Type B pancreatic cell (in vitro differentiated cells): ENCODE results near the gene REC114. TPM values are rescaled to one million over a fixed set of nuclear protein-coding genes. Genes with fewer than 3 reads are reported as not detected.

Experiments
- DNase-seq: peaks from one replicate; pipeline ENCODE4 v3.0.0; 2021; ENCODE audit warnings: mixed read lengths; ENCODE audit not compliant: unreplicated experiment; ENCODE audit errors: extremely low spot score
- H3K27ac Mint-ChIP-seq: 2 replicates; pipeline ENCODE4 v1.8.0; 2021; ENCODE audit warnings: mild to moderate bottlenecking, mixed read lengths
- H3K27me3 Mint-ChIP-seq: 2 replicates; pipeline ENCODE4 v1.8.0; 2021; ENCODE audit warnings: mixed read lengths
- H3K36me3 Mint-ChIP-seq: 2 replicates; pipeline ENCODE4 v1.8.0; 2021; ENCODE audit warnings: mixed read lengths
- H3K4me1 Mint-ChIP-seq: one replicate; pipeline ENCODE4 v1.8.0; 2021; ENCODE audit warnings: mixed read lengths; ENCODE audit not compliant: unreplicated experiment
- H3K4me3 Mint-ChIP-seq: 2 replicates; pipeline ENCODE4 v1.8.0; 2021; ENCODE audit warnings: mild to moderate bottlenecking, mixed read lengths
- H3K9me3 Mint-ChIP-seq: 2 replicates; pipeline ENCODE4 v1.8.0; 2021; ENCODE audit warnings: mixed read lengths
- long read RNA-seq: library from polyadenylated mRNA; unstranded; transcript quantifications from one replicate; pipeline ENCODE4 v2.0.0, GENCODE V29; 2020
- total RNA-seq: library from RNA; stranded (reverse); gene quantifications from 2 replicates; pipeline ENCODE4 v1.2.1, GENCODE V29; 2021; ENCODE audit warnings: low replicate concordance
- TF ChIP-seq, protein P1 (sequence below): fragments of 200-600 bp; sonication (generic); conservative IDR thresholded peaks from 2 replicates; pipeline ENCODE4 v1.5.0; 2021; ENCODE audit warnings: antibody characterized with exemption, mild to moderate bottlenecking

Gene REC114, protein sequence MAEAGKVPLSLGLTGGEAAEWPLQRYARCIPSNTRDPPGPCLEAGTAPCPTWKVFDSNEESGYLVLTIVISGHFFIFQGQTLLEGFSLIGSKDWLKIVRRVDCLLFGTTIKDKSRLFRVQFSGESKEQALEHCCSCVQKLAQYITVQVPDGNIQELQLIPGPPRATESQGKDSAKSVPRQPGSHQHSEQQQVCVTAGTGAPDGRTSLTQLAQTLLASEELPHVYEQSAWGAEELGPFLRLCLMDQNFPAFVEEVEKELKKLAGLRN
- not detected in 2 replicates for total RNA-seq
- long read RNA-seq: 0 reads

GRCh38 chr15:73442968-73443367, at the start of gene REC114:
Gene REC114, plus strand, starts transcription at chr15:73443164. Its CDS starts 22 bp downstream, at chr15:73443186.
- H3K36me3 Mint-ChIP-seq: no peaks in the 10 kb centered on the region
- H3K4me1 Mint-ChIP-seq: no peaks in the 10 kb centered on the region
- H3K27me3 Mint-ChIP-seq: peaks cover 24% of the 10 kb centered on the region
- TF ChIP-seq, protein P1, sequence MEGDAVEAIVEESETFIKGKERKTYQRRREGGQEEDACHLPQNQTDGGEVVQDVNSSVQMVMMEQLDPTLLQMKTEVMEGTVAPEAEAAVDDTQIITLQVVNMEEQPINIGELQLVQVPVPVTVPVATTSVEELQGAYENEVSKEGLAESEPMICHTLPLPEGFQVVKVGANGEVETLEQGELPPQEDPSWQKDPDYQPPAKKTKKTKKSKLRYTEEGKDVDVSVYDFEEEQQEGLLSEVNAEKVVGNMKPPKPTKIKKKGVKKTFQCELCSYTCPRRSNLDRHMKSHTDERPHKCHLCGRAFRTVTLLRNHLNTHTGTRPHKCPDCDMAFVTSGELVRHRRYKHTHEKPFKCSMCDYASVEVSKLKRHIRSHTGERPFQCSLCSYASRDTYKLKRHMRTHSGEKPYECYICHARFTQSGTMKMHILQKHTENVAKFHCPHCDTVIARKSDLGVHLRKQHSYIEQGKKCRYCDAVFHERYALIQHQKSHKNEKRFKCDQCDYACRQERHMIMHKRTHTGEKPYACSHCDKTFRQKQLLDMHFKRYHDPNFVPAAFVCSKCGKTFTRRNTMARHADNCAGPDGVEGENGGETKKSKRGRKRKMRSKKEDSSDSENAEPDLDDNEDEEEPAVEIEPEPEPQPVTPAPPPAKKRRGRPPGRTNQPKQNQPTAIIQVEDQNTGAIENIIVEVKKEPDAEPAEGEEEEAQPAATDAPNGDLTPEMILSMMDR: no peak
- H3K9me3 Mint-ChIP-seq: peaks cover 4% of the 10 kb centered on the region
- H3K4me3 Mint-ChIP-seq: no peak within 1 kb of the TSS
- DNase-seq: no peak
- H3K27ac Mint-ChIP-seq: no peak within 1 kb of the TSS

DNA sequence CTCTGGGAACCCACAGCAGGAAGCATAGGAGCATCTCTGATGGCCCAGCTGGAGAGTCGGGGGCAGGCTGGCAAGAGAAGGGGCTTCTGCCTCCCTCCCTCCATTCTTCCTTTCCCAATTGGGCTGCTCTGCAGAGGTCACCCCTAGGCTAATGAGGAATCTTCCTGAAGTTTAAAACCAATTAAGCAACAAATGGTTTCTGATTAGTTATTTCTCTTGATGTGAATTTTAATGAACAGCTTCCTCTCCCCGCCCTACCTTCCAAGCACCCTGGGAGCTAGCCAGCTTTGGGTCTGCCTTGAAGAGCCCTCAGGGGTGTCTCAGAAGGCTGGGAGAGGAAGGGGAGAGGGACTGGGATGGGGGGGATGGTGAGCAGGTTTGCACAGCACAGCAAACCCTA, 49.6 kb upstream of the REC114 start:
- H3K27me3 Mint-ChIP-seq: peaks cover 38% of the 10 kb centered on the region

DNA sequence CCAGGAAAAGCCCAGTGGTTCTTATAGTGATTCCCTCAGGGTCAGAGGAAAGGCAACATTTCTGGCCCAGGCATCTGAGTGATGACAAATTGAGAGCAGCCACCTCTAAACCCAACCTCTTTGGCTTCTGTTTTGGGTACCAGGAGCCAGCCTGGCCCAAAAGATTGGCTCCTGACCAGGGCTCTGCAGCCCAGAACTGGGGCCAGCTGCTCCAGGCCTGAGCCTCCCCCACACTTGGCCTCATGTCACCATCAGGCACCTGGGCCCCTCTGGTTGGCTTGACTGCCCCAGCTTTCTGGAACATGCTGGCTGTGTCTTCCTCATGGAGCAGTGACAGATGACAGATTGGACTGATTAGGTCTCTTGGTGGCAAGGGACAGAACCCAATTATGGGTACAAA, 48.2 kb upstream of the REC114 start:
- no peak overlapping the region for H3K27ac Mint-ChIP-seq
- no peaks in the 10 kb centered on the region for H3K36me3 Mint-ChIP-seq
- no peak for DNase-seq
- peaks cover 35% of the 10 kb centered on the region for H3K27me3 Mint-ChIP-seq
- H3K4me1 Mint-ChIP-seq: no peaks in the 10 kb centered on the region
- TF ChIP-seq, protein P1: no peak
- H3K4me3 Mint-ChIP-seq: no peak overlapping the region
- H3K9me3 Mint-ChIP-seq: no peaks in the 10 kb centered on the region

More for the DNA sequence above, 49.6 kb upstream of the REC114 start:
- Mint-ChIP-seq H3K36me3 (no peaks in the 10 kb centered on the region), H3K9me3 (peaks cover 3% of the 10 kb centered on the region), H3K27ac (no peak overlapping the region), H3K4me3 (no peak overlapping the region), H3K4me1 (no peaks in the 10 kb centered on the region)
- TF ChIP-seq, protein P1: no peak
- DNase-seq: no peak

DNA sequence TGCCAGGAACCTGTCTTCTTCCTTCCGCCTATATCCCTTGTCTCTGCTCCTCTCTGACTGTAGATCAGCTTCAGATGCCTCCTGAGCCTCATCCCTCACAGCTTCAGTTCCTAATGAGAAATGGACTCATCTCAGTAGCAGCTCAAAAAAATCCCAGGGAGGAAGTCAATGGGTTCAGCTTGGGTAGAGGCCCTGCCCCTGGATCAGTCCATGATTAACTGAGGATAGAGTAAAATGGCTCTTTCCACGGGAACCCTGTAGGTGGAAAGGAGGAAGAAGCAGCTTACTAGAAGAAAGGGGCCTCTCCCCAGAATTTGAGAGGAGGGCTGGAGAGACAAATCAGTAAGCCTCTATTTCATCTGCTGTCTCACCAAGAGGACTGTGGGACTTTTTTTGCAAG, 47.3 kb upstream of the REC114 start:
- peaks cover 30% of the 10 kb centered on the region for H3K27me3 Mint-ChIP-seq

GRCh38 chr15:73397461-73397860, 45.5 kb upstream of the REC114 start:
- Mint-ChIP-seq H3K27me3 (peaks cover 18% of the 10 kb centered on the region), H3K9me3 (no peaks in the 10 kb centered on the region), H3K27ac (no peak overlapping the region), H3K36me3 (no peaks in the 10 kb centered on the region), H3K4me1 (no peaks in the 10 kb centered on the region), H3K4me3 (no peak overlapping the region)
- no peak for DNase-seq
- TF ChIP-seq, protein P1: no peak

More for the DNA sequence above, 47.3 kb upstream of the REC114 start:
- H3K9me3 Mint-ChIP-seq: no peaks in the 10 kb centered on the region
- H3K36me3 Mint-ChIP-seq: no peaks in the 10 kb centered on the region
- DNase-seq: no peak
- no peak overlapping the region for H3K4me3 Mint-ChIP-seq
- no peaks in the 10 kb centered on the region for H3K4me1 Mint-ChIP-seq
- no peak overlapping the region for H3K27ac Mint-ChIP-seq
- TF ChIP-seq, protein P1: no peak
